Smooth muscle cell (in vitro differentiated cells): ENCODE data around the gene MOGAT1. TPM values are rescaled to one million over a fixed set of nuclear protein-coding genes. Genes with fewer than 3 reads are reported as not detected.

Experiments
- DNase-seq: peaks from one replicate; lab custom pipeline; 2025; ENCODE audit not compliant: unreplicated experiment; lab: John Stamatoyannopoulos, UW
- H2AFZ ChIP-seq: fragments of 200-600 bp; sonication (generic); 2 replicates; pipeline ENCODE4 v1.6.0; 2016; ENCODE audit warnings: antibody characterized with exemption, low read depth, mild to moderate bottlenecking
- H3F3A ChIP-seq: fragments of 200-600 bp; sonication (generic); 2 replicates; pipeline ENCODE4 v1.6.0; 2017; ENCODE audit warnings: antibody characterized with exemption, low read depth
- H3K27ac ChIP-seq: fragments of 200-600 bp; sonication (generic); 2 replicates; pipeline ENCODE4 v1.5.1; 2016; ENCODE audit warnings: low read depth, mild to moderate bottlenecking
- H3K27me3 ChIP-seq: fragments of 200-600 bp; sonication (generic); 2 replicates; pipeline ENCODE4 v1.6.1; 2016; ENCODE audit warnings: low read depth, mild to moderate bottlenecking
- H3K36me3 ChIP-seq: fragments of 200-600 bp; sonication (generic); 2 replicates; pipeline ENCODE4 v1.5.1; 2016; ENCODE audit warnings: low read depth
- H3K4me1 ChIP-seq: fragments of 200-600 bp; sonication (generic); 2 replicates; pipeline ENCODE4 v1.5.1; 2016; ENCODE audit warnings: low read depth
- H3K4me2 ChIP-seq: fragments of 200-600 bp; sonication (generic); 2 replicates; pipeline ENCODE4 v1.6.0; 2016; ENCODE audit warnings: mild to moderate bottlenecking
- H3K4me3 ChIP-seq: fragments of 200-600 bp; sonication (generic); 2 replicates; pipeline ENCODE4 v1.5.1; 2016; ENCODE audit warnings: mild to moderate bottlenecking
- H3K79me2 ChIP-seq: fragments of 200-600 bp; sonication (generic); 2 replicates; pipeline ENCODE4 v1.6.0; 2016; ENCODE audit warnings: low read depth, mild to moderate bottlenecking
- H3K9ac ChIP-seq: fragments of 200-600 bp; sonication (generic); 2 replicates; pipeline ENCODE4 v1.6.0; 2016; ENCODE audit warnings: low read depth
- H3K9me3 ChIP-seq: fragments of 200-600 bp; sonication (generic); replicated peaks from 2 replicates; pipeline ENCODE4 v1.5.1; 2016; ENCODE audit warnings: low read depth
- H4K20me1 ChIP-seq: fragments of 200-600 bp; sonication (generic); 2 replicates; pipeline ENCODE4 v1.6.0; 2016; ENCODE audit warnings: low read depth
- WGBS: methylation state at CpG from one replicate; pipeline ENCODE4 v1.1.7; 2016; ENCODE audit warnings: low lambda C conversion rate; 5-methylcytosine and 5-hydroxymethylcytosine counted together
- polyA plus RNA-seq: library from polyadenylated mRNA; unstranded; fragments of >200 nt; fragmentation: Nextera tagmentation; extraction: Ambion mirVana; gene quantifications from 2 replicates; pipeline ENCODE4 v1.2.1, GENCODE V29; 2016
- total RNA-seq: library from RNA; depleted of rRNA; stranded (reverse); fragments of >200 nt; gene quantifications from 2 replicates; pipeline ENCODE4 v1.2.3, GENCODE V29; 2014
- TF ChIP-seq, protein P1 (sequence below): fragments of 200-600 bp; sonication (generic); IDR thresholded peaks from 2 replicates; pipeline ENCODE4 v1.5.1; 2017; ENCODE audit warnings: borderline replicate concordance, mild to moderate bottlenecking, antibody characterized with exemption; ENCODE audit not compliant: insufficient read depth, poor library complexity, severe bottlenecking

MOGAT1 gene
- total and polyA plus RNA-seq, 2 experiments from 2014 or later = 0.25 TPM; not detected in 1

DNA sequence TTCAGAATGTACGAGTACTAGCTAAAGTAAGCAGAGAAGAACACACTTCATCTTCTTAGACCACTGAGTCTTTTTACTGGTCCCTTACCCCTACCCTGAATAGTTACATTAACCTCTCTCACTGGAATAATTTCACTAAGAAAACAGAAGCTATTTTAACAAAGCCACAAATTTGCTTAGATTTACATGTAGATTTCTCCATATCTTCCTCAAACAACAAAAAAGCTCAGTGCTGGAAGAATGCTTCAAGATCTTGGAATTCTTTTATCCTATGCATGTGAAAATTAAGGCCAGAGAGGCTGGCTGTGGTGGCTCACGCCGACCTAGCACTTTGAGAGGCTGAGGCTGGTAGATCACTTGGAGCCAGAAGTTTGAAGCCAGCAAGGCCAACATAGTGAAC is 35.2 kb downstream of the MOGAT1 start:
- peak overlapping the region; percentile 3 for H3K4me2 ChIP-seq
- 70% methylated on average over 3 of the region's 3 CpGs for WGBS
- H3K4me1 ChIP-seq = peaks cover 10% of the 10 kb centered on the region
- H3K4me3 ChIP-seq = no peak overlapping the region
- no peak overlapping the region for H2AFZ ChIP-seq
- no peaks in the 10 kb centered on the region for H4K20me1 ChIP-seq
- DNase-seq = no peak
- H3K27me3 ChIP-seq = no peaks in the 10 kb centered on the region
- no peaks in the 10 kb centered on the region for H3K36me3 ChIP-seq
- H3F3A ChIP-seq = peaks cover 5% of the 10 kb centered on the region
- H3K27ac ChIP-seq = peak overlapping the region; percentile 93
- TF ChIP-seq, protein P1, sequence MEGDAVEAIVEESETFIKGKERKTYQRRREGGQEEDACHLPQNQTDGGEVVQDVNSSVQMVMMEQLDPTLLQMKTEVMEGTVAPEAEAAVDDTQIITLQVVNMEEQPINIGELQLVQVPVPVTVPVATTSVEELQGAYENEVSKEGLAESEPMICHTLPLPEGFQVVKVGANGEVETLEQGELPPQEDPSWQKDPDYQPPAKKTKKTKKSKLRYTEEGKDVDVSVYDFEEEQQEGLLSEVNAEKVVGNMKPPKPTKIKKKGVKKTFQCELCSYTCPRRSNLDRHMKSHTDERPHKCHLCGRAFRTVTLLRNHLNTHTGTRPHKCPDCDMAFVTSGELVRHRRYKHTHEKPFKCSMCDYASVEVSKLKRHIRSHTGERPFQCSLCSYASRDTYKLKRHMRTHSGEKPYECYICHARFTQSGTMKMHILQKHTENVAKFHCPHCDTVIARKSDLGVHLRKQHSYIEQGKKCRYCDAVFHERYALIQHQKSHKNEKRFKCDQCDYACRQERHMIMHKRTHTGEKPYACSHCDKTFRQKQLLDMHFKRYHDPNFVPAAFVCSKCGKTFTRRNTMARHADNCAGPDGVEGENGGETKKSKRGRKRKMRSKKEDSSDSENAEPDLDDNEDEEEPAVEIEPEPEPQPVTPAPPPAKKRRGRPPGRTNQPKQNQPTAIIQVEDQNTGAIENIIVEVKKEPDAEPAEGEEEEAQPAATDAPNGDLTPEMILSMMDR = no peak
- H3K79me2 ChIP-seq = no peaks in the 10 kb centered on the region
- no peaks in the 10 kb centered on the region for H3K9me3 ChIP-seq
- H3K9ac ChIP-seq = no peak overlapping the region

DNA sequence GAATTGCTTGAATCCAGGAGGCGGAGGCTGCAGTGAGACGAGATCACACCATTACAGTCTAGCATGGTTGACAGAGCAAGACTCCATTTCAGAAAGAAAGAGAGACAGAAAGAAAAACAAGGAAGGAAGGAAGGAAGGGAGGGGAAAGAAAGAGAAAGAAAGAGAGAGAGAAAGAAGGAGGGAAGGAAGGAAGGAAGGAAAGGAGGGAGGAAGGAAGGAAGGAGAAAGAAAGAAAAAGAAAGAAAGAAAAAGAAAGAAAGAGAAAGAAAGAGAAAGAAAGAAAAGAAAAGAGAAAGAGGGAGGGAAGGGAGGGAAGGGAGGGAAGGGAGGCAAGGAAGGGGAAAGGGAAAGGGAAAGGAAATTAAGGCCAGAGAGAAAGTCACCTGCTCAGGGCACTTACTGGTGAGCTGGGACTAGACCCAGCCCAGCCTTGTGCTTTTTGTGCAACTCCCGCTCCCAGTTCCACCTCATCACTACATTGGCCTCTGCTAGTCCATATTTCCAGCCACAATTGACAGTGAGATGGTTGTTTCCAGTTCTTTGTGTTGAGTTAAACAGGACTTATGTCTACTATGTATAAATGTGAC is 35.7 kb downstream of the MOGAT1 start:
- Histone ChIP-seq H3K36me3 (no peaks in the 10 kb centered on the region), H4K20me1 (no peaks in the 10 kb centered on the region), H3F3A (peaks cover 5% of the 10 kb centered on the region), H3K4me2 (peak overlapping the region; percentile 3), H2AFZ (no peak overlapping the region), H3K27ac (peak overlapping the region; percentile 93), H3K9ac (no peak overlapping the region), H3K27me3 (no peaks in the 10 kb centered on the region), H3K4me3 (no peak overlapping the region), H3K9me3 (no peaks in the 10 kb centered on the region), H3K4me1 (peaks cover 10% of the 10 kb centered on the region), H3K79me2 (no peaks in the 10 kb centered on the region)
- DNase-seq = no peak
- WGBS = 84% methylated on average over 3 of the region's 3 CpGs
- TF ChIP-seq, protein P1 = no peak

DNA sequence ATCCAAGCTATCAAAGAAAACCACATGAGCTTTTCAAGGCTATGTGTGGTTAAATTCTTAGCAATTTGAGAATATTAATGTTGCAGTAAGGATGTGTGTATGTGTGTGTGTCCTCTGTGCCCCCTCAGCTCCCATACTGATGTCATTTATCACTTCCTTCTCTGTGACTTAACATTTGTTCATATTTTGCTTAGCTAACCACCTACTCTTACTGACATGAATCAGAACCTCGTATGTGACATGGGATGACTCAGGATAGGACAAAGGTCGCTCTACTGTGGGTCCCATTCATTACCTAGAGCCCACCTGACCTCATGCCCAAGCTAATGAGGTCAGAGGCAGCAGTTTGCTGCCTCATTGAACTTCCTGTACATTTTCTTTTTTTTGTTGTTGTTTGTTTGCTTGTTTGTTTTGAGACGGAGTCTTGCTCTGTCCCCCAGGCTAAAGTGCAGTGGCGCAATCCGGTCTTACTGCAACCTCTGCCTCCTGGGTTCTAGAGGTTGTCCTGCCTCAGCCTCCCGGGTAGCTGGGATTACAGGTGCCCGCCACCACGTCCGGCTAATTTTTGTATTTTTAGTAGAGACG is 36.3 kb downstream of the MOGAT1 start:
- TF ChIP-seq, protein P1 = no peak
- H3F3A ChIP-seq = peaks cover 5% of the 10 kb centered on the region
- DNase-seq = no peak

More for the DNA sequence above, 36.3 kb downstream of the MOGAT1 start:
- H3K9ac ChIP-seq = peak overlapping the region; percentile 30
- H4K20me1 ChIP-seq = no peaks in the 10 kb centered on the region
- no peaks in the 10 kb centered on the region for H3K27me3 ChIP-seq
- no peaks in the 10 kb centered on the region for H3K79me2 ChIP-seq
- no peaks in the 10 kb centered on the region for H3K9me3 ChIP-seq
- 53% methylated on average over 10 of the region's 10 CpGs for WGBS
- H3K4me2 ChIP-seq = no peak overlapping the region
- no peaks in the 10 kb centered on the region for H3K36me3 ChIP-seq
- H3K27ac ChIP-seq = peak overlapping the region; percentile 93
- no peak overlapping the region for H2AFZ ChIP-seq
- no peak overlapping the region for H3K4me3 ChIP-seq
- H3K4me1 ChIP-seq = peaks cover 10% of the 10 kb centered on the region
